Neural cell (in vitro differentiated cells): Measurements from ENCODE around the gene RBMS3. TPM values are rescaled to one million over a fixed set of nuclear protein-coding genes. Genes with fewer than 3 reads are reported as not detected.

Experiments used
- H2AFZ ChIP-seq: fragments of 200-600, 300-800 bp; sonication (generic), shearing (Covaris generic); 2 replicates; pipeline ENCODE4 v1.6.0; 2014; ENCODE audit warnings: low read depth, mild to moderate bottlenecking, antibody characterized with exemption, low read length, moderate library complexity
- H3F3A ChIP-seq: fragments of 200-600 bp; shearing (Covaris generic); 2 replicates; pipeline ENCODE4 v1.6.1; 2016; ENCODE audit warnings: mild to moderate bottlenecking, moderate library complexity, mixed read lengths, antibody characterized with exemption, low read length; ENCODE audit not compliant: insufficient read depth, poor library complexity, severe bottlenecking
- H3K27ac ChIP-seq: fragments of 200-600, 300-800 bp; sonication (generic), shearing (Covaris generic); 2 replicates; pipeline ENCODE4 v1.5.1; 2014; ENCODE audit warnings: mild to moderate bottlenecking, low read length, moderate library complexity
- H3K27me3 ChIP-seq: fragments of 300-800, 200-600 bp; sonication (generic), shearing (Covaris generic); 2 replicates; pipeline ENCODE4 v1.6.0; 2014; ENCODE audit warnings: mild to moderate bottlenecking, low read depth, low read length, moderate library complexity; ENCODE audit not compliant: insufficient read depth
- H3K36me3 ChIP-seq: fragments of 300-800, 200-600 bp; sonication (generic), shearing (Covaris generic); 2 replicates; pipeline ENCODE4 v1.5.1; 2014; ENCODE audit warnings: mild to moderate bottlenecking, antibody characterized with exemption, low read length, moderate library complexity; ENCODE audit not compliant: insufficient read depth
- H3K4me2 ChIP-seq: fragments of 300-800, 200-600 bp; sonication (generic), shearing (Covaris generic); 2 replicates; pipeline ENCODE4 v1.6.0; 2014; ENCODE audit warnings: mild to moderate bottlenecking, low read length
- H3K4me3 ChIP-seq: fragments of 300-800, 200-600 bp; sonication (generic), shearing (Covaris generic); 2 replicates; pipeline ENCODE4 v1.5.1; 2014; ENCODE audit warnings: mild to moderate bottlenecking, low read length, moderate library complexity
- H3K79me2 ChIP-seq: fragments of 200-600 bp; shearing (Covaris generic); replicated peaks from 2 replicates; pipeline ENCODE4 v1.6.0; 2014; ENCODE audit warnings: mild to moderate bottlenecking, low read length, moderate library complexity; ENCODE audit not compliant: insufficient read depth
- H3K9ac ChIP-seq: fragments of 300-800, 200-600 bp; sonication (generic), shearing (Covaris generic); 2 replicates; pipeline ENCODE4 v1.6.1; 2016; ENCODE audit warnings: mild to moderate bottlenecking, low read length, mixed read lengths
- H3K9me2 ChIP-seq: fragments of 200-600 bp; shearing (Covaris generic); 2 replicates; pipeline ENCODE4 v1.6.1; 2016; ENCODE audit warnings: mild to moderate bottlenecking, low read length, mixed read lengths; ENCODE audit not compliant: insufficient read depth
- H3K9me3 ChIP-seq: fragments of 200-600, 300-800 bp; sonication (generic), shearing (Covaris generic); 2 replicates; pipeline ENCODE4 v1.6.1; 2016; ENCODE audit warnings: mild to moderate bottlenecking, mixed run types, low read length, moderate library complexity, mixed read lengths
- H4K20me1 ChIP-seq: fragments of 200-600 bp; shearing (Covaris generic); 2 replicates; pipeline ENCODE4 v1.6.1; 2016; ENCODE audit warnings: mild to moderate bottlenecking, mixed run types; ENCODE audit not compliant: insufficient read depth
- EP300 ChIP-seq: fragments of 450-650 bp; conservative IDR thresholded peaks from 2 replicates; pipeline ENCODE4 v1.6.1; 2014; ENCODE audit warnings: antibody characterized with exemption, mild to moderate bottlenecking, moderate library complexity; ENCODE audit not compliant: poor library complexity, severe bottlenecking
- EZH2 ChIP-seq: fragments of 200-600, 300-800 bp; shearing (Covaris generic), sonication (generic); IDR thresholded peaks from 2 replicates; pipeline ENCODE4 v1.6.1; 2014; ENCODE audit warnings: antibody characterized with exemption, low read length, borderline replicate concordance, mild to moderate bottlenecking; ENCODE audit not compliant: insufficient read depth, poor library complexity, severe bottlenecking
- MXI1 ChIP-seq: fragments of 450-650 bp; conservative IDR thresholded peaks from 2 replicates; pipeline ENCODE4 v1.6.1; 2014; ENCODE audit warnings: antibody characterized with exemption, mild to moderate bottlenecking; ENCODE audit not compliant: poor library complexity, severe bottlenecking
- POLR2AphosphoS5 ChIP-seq: IDR thresholded peaks from 2 replicates; pipeline ENCODE4 v1.6.1; 2012
- RAD21 ChIP-seq: fragments of 450-650 bp; conservative IDR thresholded peaks from 2 replicates; pipeline ENCODE4 v1.6.1; 2014; ENCODE audit warnings: antibody characterized with exemption, mild to moderate bottlenecking, moderate library complexity
- REST ChIP-seq: IDR thresholded peaks from 2 replicates; pipeline ENCODE4 v1.6.1; 2012; ENCODE audit warnings: borderline replicate concordance
- SMC3 ChIP-seq: fragments of 450-650 bp; conservative IDR thresholded peaks from 2 replicates; pipeline ENCODE4 v1.6.1; 2014; ENCODE audit warnings: antibody characterized with exemption, mild to moderate bottlenecking, moderate library complexity; ENCODE audit not compliant: poor library complexity
- TAF1 ChIP-seq: IDR thresholded peaks from 2 replicates; pipeline ENCODE4 v1.6.1; 2012; ENCODE audit warnings: low read depth
- polyA plus RNA-seq: library from polyadenylated mRNA; depleted of rRNA; stranded (reverse); fragments of >200 nt; gene quantifications from 2 replicates; pipeline ENCODE4 v1.2.3, GENCODE V29; 2014
- TF ChIP-seq, protein P1 (sequence below): fragments of 450-650 bp; IDR thresholded peaks from 2 replicates; pipeline ENCODE4 v1.5.1; 2014; ENCODE audit warnings: antibody characterized with exemption, mild to moderate bottlenecking, moderate library complexity; ENCODE audit not compliant: poor library complexity, severe bottlenecking

Gene RBMS3
- polyA plus RNA-seq, 1 donor from 2014 or later = 0.53 TPM

GRCh38 chr3:29577250-29577649 lies 296.4 kb downstream of the RBMS3 start:
- no peak overlapping the region for H3K4me3 ChIP-seq
- no peaks in the 10 kb centered on the region for H3K79me2 ChIP-seq
- no peaks in the 10 kb centered on the region for H3K9me2 ChIP-seq
- no peak overlapping the region for H2AFZ ChIP-seq
- no peaks in the 10 kb centered on the region for H3K9me3 ChIP-seq
- H3K27me3 ChIP-seq = no peaks in the 10 kb centered on the region
- H3K4me2 ChIP-seq = no peak overlapping the region
- no peaks in the 10 kb centered on the region for H3K36me3 ChIP-seq
- no peaks in the 10 kb centered on the region for H3F3A ChIP-seq
- no peak overlapping the region for H3K27ac ChIP-seq
- TF ChIP-seq POLR2AphosphoS5 (no peak), EZH2 (no peak), SMC3 (no peak), MXI1 (no peak), RAD21 (no peak)
- H4K20me1 ChIP-seq = no peaks in the 10 kb centered on the region
- no peak overlapping the region for H3K9ac ChIP-seq

GRCh38 chr3:29581311-29581710 lies 300.4 kb downstream of the RBMS3 start:
- H3K36me3 ChIP-seq = no peaks in the 10 kb centered on the region
- H4K20me1 ChIP-seq = no peaks in the 10 kb centered on the region
- H3K9me3 ChIP-seq = no peaks in the 10 kb centered on the region
- no peak overlapping the region for H3K27ac ChIP-seq
- H3F3A ChIP-seq = no peaks in the 10 kb centered on the region
- H3K27me3 ChIP-seq = no peaks in the 10 kb centered on the region
- TF ChIP-seq, protein P1, sequence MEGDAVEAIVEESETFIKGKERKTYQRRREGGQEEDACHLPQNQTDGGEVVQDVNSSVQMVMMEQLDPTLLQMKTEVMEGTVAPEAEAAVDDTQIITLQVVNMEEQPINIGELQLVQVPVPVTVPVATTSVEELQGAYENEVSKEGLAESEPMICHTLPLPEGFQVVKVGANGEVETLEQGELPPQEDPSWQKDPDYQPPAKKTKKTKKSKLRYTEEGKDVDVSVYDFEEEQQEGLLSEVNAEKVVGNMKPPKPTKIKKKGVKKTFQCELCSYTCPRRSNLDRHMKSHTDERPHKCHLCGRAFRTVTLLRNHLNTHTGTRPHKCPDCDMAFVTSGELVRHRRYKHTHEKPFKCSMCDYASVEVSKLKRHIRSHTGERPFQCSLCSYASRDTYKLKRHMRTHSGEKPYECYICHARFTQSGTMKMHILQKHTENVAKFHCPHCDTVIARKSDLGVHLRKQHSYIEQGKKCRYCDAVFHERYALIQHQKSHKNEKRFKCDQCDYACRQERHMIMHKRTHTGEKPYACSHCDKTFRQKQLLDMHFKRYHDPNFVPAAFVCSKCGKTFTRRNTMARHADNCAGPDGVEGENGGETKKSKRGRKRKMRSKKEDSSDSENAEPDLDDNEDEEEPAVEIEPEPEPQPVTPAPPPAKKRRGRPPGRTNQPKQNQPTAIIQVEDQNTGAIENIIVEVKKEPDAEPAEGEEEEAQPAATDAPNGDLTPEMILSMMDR = no peak
- TF ChIP-seq EP300 (no peak), RAD21 (no peak), TAF1 (no peak), EZH2 (no peak), POLR2AphosphoS5 (no peak), SMC3 (no peak), REST (no peak), MXI1 (no peak)
- no peaks in the 10 kb centered on the region for H3K79me2 ChIP-seq
- no peak overlapping the region for H3K4me2 ChIP-seq
- H3K9me2 ChIP-seq = no peaks in the 10 kb centered on the region
- no peak overlapping the region for H3K9ac ChIP-seq
- no peak overlapping the region for H3K4me3 ChIP-seq
- H2AFZ ChIP-seq = no peak overlapping the region
